Right lobe of liver (tissue), 4 donors: ENCODE data around the gene FBLN1.

Experiments used
- POLR2A ChIP-seq: fragments of 450-650 bp; IDR thresholded peaks from one replicate; pipeline ENCODE4 v1.6.1; 2017; ENCODE audit warnings: antibody characterized with exemption, mild to moderate bottlenecking
- TF ChIP-seq, protein P1 (sequence below), 4 donors: fragments of 200-600 bp in 3 of 4; fragments of 450-650 bp in 1 of 4; IDR thresholded peaks; one replicate each; pipeline versions ENCODE4 v1.5.1 to v1.8.0; 2016 to 2022; ENCODE audit warnings: antibody characterized with exemption in 4 of 4, mild to moderate bottlenecking in 2 of 4
- donor health status: DM: no; HTN: no; CAD: no.
- donor health status: DM: no; HTN: no; CAD: no.
- donor health status: DM: no; HTN: yes; CAD: no.

DNA sequence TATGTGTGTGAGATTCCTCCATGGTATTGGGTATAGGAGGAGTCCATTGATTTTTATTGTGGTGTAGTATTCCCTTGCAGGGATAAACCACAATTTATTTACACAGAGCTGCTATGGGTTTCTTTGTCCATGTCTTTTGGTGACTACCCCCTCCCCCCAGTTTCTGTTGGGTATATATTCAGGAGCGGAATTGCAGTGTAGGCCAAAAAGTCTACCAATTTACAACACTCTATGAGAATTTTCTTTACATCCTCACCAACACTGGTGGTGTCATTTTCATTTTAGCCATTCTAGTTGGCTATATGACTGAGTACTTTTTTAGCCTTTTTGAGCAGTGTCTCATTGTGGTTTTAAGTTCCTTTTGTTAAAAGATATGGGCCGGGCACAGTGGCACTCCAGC lies 113.7 kb downstream of the FBLN1 start:
- TF ChIP-seq POLR2A, result no peak
- TF ChIP-seq, protein P1, sequence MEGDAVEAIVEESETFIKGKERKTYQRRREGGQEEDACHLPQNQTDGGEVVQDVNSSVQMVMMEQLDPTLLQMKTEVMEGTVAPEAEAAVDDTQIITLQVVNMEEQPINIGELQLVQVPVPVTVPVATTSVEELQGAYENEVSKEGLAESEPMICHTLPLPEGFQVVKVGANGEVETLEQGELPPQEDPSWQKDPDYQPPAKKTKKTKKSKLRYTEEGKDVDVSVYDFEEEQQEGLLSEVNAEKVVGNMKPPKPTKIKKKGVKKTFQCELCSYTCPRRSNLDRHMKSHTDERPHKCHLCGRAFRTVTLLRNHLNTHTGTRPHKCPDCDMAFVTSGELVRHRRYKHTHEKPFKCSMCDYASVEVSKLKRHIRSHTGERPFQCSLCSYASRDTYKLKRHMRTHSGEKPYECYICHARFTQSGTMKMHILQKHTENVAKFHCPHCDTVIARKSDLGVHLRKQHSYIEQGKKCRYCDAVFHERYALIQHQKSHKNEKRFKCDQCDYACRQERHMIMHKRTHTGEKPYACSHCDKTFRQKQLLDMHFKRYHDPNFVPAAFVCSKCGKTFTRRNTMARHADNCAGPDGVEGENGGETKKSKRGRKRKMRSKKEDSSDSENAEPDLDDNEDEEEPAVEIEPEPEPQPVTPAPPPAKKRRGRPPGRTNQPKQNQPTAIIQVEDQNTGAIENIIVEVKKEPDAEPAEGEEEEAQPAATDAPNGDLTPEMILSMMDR (IDR thresholded peaks at IDR 0.05), result no peak
